ENCODE measurements around the gene ELAVL4. TPM values are rescaled to one million over a fixed set of nuclear protein-coding genes. Genes with fewer than 3 reads are reported as not detected.

ELAVL4 gene
- total and polyA plus RNA-seq, 2 donors (not counting 3 experiments of a cell fraction or from before 2014, with no cell fraction given), result not detected

DNA sequence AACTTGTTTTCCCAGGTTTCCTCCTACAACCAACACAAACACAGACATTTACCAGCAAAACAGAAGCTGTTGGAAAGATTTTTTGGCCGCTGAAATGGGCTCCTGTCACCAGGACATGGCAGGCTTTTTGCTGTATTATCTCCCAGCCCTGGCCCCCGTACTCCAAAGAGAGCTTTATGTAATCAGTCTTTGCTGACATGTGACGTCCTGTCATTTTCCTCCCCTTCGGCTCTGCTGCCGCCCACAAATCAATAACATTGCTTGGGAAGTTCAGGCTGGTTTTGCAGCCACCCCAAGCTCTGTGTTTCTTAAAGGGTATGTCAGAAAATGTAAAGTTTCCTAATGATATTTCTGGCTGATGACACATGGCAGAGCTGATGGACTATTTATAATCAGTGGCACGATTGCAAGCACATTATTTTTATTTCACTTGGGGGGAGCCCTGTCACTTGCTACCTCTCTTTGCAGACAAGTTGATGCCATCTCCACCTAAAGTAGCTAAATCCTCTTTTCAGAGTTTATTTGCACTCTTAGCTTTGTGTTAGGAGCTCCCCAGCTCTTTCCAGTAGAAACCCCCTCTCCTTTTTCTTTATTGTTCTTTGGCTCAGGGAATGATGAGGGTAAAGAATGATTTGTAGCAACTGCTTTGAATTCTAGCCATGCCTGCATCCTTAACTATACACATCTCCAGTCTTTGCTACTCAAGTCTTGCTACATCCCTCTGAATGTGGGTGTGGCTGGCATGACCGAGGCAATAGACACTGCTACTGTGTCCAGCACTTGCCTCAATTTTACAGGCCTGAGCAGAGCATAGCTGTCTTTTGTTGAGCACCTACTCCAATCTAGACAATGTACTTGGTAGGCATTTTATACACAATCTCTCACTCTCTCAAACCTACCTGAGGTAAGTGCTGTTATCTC is 67.3 kb downstream of the ELAVL4 start:
- H3K27ac ChIP-seq (ENCODE audit: insufficient read depth, low read depth, low read length), result no peak overlapping the region
- no peaks in the 10 kb centered on the region for H3K36me3 ChIP-seq (ENCODE audit: control insufficient read depth in 2 of 2, extremely low read depth in 1 of 2, insufficient read depth in 2 of 2, low read length in 2 of 2)
- H3K9me3 ChIP-seq (replicated peaks; ENCODE audit: control insufficient read depth, insufficient read depth, low read length), result no peaks in the 10 kb centered on the region
- no peaks in the 10 kb centered on the region for H3K4me1 ChIP-seq (ENCODE audit: control insufficient read depth, extremely low read depth, insufficient read depth, low read length)
- no peak overlapping the region for H3K4me2 ChIP-seq (ENCODE audit: insufficient read depth, low read length)
- dilution Hi-C loops (cut with MboI; ENCODE audit: extremely low pct_ligation_motif_present, low sequenced_read_pairs) (no loop called here), intact Hi-C loops (cut with micrococcal nuclease) (no loop called here)
- TF ChIP-seq POLR2A (IDR thresholded peaks at IDR 0.05; ENCODE audit: low read depth, low read length) (no peak), FOS (IDR thresholded peaks at IDR 0.05; ENCODE audit: borderline replicate concordance, insufficient read depth, low read length) (no peak), JUN (IDR thresholded peaks at IDR 0.05; ENCODE audit: borderline replicate concordance, insufficient read depth, insufficient read length, low read depth) (no peak), GATA2 (IDR thresholded peaks at IDR 0.05; ENCODE audit: insufficient read depth, insufficient read length, low read depth, low read length) (no peak), POLR2AphosphoS5 (IDR thresholded peaks at IDR 0.05; ENCODE audit: insufficient read depth, low read depth, low read length) (no peak), EZH2 (IDR thresholded peaks at IDR 0.05; ENCODE audit: borderline replicate concordance, low read depth, low read length, severe bottlenecking) (no peak), MYC (IDR thresholded peaks at IDR 0.05; ENCODE audit: low read depth, low read length) (no peak)
- TF ChIP-seq, protein P1, sequence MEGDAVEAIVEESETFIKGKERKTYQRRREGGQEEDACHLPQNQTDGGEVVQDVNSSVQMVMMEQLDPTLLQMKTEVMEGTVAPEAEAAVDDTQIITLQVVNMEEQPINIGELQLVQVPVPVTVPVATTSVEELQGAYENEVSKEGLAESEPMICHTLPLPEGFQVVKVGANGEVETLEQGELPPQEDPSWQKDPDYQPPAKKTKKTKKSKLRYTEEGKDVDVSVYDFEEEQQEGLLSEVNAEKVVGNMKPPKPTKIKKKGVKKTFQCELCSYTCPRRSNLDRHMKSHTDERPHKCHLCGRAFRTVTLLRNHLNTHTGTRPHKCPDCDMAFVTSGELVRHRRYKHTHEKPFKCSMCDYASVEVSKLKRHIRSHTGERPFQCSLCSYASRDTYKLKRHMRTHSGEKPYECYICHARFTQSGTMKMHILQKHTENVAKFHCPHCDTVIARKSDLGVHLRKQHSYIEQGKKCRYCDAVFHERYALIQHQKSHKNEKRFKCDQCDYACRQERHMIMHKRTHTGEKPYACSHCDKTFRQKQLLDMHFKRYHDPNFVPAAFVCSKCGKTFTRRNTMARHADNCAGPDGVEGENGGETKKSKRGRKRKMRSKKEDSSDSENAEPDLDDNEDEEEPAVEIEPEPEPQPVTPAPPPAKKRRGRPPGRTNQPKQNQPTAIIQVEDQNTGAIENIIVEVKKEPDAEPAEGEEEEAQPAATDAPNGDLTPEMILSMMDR (IDR thresholded peaks at IDR 0.05; ENCODE audit: extremely low read depth in 1 of 2, insufficient read depth in 1 of 2, low read depth in 1 of 2, low read length in 2 of 2), result no peak
- TF ChIP-seq, protein P2, sequence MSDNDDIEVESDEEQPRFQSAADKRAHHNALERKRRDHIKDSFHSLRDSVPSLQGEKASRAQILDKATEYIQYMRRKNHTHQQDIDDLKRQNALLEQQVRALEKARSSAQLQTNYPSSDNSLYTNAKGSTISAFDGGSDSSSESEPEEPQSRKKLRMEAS (IDR thresholded peaks at IDR 0.05; ENCODE audit: insufficient read depth, insufficient read length), result no peak
- no peak overlapping the region for H2AFZ ChIP-seq (ENCODE audit: low read depth, low read length)
- H3K4me3 ChIP-seq (replicated peaks in 1 of 3; ENCODE audit: insufficient read depth in 1 of 3, low read depth in 1 of 3, low read length in 3 of 3), result no peak overlapping the region
- no peak for FAIRE-seq
- no peaks in the 10 kb centered on the region for H3K79me2 ChIP-seq (ENCODE audit: control insufficient read depth, insufficient read depth, low read length)
- no peaks in the 10 kb centered on the region for H4K20me1 ChIP-seq (replicated peaks; ENCODE audit: control insufficient read depth, extremely low read depth, insufficient read depth, low read length)
- POLR2A ChIA-PET, result no interaction called here
- H3K9me1 ChIP-seq (replicated peaks; ENCODE audit: control insufficient read depth, extremely low read depth, insufficient read depth, low read length), result no peaks in the 10 kb centered on the region
- CTCF ChIA-PET, result no interaction called here
- no TSS peak for BruUV-seq (replicated peaks)
- H3K9ac ChIP-seq (replicated peaks; ENCODE audit: extremely low read depth, insufficient read depth, low read length), result no peak overlapping the region
- no peaks in the 10 kb centered on the region for H3K27me3 ChIP-seq (ENCODE audit: control insufficient read depth in 2 of 2, insufficient read depth in 2 of 2, low read length in 2 of 2)
- no peak for DNase-seq (ENCODE audit: low read depth, low spot score)
